HG03060 (cell line): ENCODE measurements around the gene DENND1A.

Experiments
- ATAC-seq: cut with Tn5 transposase; IDR thresholded peaks from one replicate; pipeline ENCODE4 v1.9.1; 2021; ENCODE audit warnings: low read depth, moderate number of reproducible peaks; ENCODE audit not compliant: unreplicated experiment

Gene DENND1A

GRCh38 chr9:123425261-123425821 is 504.6 kb downstream of the DENND1A start:
- ATAC-seq = no peak

- ATAC-seq = no peak
Measured at GRCh38 chr9:123424552-123425225, 505.2 kb downstream of the DENND1A start.

GRCh38 chr9:123424131-123424530 is 505.8 kb downstream of the DENND1A start:
- ATAC-seq = no peak

GRCh38 chr9:123423311-123423640 is 506.6 kb downstream of the DENND1A start:
- no peak for ATAC-seq

GRCh38 chr9:123422635-123423310 is 507.2 kb downstream of the DENND1A start:
- no peak for ATAC-seq

GRCh38 chr9:123421801-123422455 is 508.0 kb downstream of the DENND1A start:
- ATAC-seq = no peak

- no peak for ATAC-seq
Measured at GRCh38 chr9:123421186-123421585, 508.7 kb downstream of the DENND1A start.

- ATAC-seq = no peak
Measured at GRCh38 chr9:123420592-123421111, 509.3 kb downstream of the DENND1A start.

- no peak for ATAC-seq
Measured at GRCh38 chr9:123419721-123420591, 510.0 kb downstream of the DENND1A start.

GRCh38 chr9:123419091-123419490 is 510.8 kb downstream of the DENND1A start:
- ATAC-seq = no peak

GRCh38 chr9:123418506-123418905 is 511.4 kb downstream of the DENND1A start:
- ATAC-seq = no peak

GRCh38 chr9:123418052-123418430 is 511.9 kb downstream of the DENND1A start:
- ATAC-seq = no peak

- ATAC-seq = no peak
Measured at GRCh38 chr9:123417289-123418051, 512.5 kb downstream of the DENND1A start.

- no peak for ATAC-seq
Measured at GRCh38 chr9:123416176-123416575, 513.8 kb downstream of the DENND1A start.

GRCh38 chr9:123414936-123415930 is 514.7 kb downstream of the DENND1A start:
- ATAC-seq = no peak

- ATAC-seq = no peak
Measured at GRCh38 chr9:123414204-123414603, 515.7 kb downstream of the DENND1A start.

GRCh38 chr9:123412171-123412820 is 517.6 kb downstream of the DENND1A start:
- no peak for ATAC-seq

GRCh38 chr9:123411636-123412035 is 518.3 kb downstream of the DENND1A start:
- ATAC-seq = no peak
